ENCODE data around the gene CAMTA1.

CAMTA1 gene

GRCh38 chr1:6961905-6962477 lies 176.7 kb downstream of the CAMTA1 start:
- no peak for DNase-seq

DNA sequence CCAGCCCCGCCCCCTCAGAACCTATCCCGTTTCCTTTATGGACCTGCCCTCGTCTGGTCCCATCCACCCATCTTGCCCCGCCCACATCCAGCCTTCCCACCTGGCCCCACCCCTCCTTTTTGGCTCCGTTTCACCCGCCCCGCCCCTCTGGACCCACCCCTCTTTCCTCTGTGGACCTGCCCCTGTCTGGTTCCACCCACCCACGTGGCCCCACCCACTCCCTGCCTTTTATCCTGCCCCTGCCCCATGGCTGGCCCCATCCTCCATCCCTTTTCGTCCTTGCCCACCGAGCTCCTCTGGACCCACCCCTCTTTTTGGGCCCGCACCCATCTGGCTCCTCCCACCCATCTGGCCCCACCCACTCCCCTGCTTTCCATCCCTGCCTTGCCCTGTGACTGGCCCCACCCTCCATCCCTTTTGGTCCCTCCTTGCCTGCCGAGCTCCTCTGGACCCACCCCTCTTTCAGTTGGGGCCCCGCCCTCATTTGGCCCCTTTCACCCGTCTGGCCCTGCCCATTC lies 177.3 kb downstream of the CAMTA1 start:
- peak; percentile 100 for DNase-seq

DNA sequence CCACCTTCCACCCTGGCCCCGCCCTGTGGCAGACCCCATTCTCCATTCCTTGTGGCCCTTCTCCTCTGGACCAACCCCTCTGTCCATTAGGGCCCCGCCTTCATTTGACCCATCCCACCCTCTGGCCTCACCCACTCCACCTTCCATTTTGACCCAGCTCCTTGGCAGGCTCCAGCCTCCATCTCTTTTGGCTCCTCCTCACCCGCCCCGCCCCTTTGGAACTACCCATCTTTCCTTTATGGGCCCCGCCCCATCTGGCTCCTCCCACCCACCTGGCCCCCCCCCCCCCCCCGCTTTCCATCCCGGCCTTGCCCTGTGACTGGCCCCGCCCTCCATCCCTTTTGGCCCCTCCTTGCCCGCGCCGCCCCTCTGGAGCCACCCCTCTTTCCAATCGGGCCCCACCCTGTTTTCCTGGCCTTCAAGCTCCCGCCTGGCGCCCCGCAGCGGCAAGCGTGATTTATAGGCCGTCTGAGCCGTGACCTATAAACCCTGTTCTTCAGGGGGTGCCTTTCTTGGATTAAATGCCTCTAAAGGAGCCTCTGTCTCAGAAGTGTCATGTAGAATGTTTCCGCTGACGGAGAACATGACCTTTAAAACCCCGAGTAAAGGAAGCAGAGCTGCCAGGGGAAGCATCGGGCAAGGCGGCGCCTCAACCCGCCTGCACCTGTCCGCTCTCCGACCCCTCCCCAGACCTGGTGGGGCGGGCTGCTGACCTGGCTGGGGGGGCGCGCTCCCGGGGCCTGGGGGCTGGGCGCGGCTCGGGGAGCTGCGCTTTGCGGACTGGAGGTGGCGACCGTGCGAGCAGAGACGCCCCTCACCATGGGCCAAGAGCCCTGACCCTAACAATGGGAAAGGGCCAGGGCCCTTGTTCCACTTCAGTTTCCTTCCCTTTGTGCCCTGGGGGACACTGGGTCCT lies 178.0 kb downstream of the CAMTA1 start:
- peak; percentile 100 for DNase-seq

DNA sequence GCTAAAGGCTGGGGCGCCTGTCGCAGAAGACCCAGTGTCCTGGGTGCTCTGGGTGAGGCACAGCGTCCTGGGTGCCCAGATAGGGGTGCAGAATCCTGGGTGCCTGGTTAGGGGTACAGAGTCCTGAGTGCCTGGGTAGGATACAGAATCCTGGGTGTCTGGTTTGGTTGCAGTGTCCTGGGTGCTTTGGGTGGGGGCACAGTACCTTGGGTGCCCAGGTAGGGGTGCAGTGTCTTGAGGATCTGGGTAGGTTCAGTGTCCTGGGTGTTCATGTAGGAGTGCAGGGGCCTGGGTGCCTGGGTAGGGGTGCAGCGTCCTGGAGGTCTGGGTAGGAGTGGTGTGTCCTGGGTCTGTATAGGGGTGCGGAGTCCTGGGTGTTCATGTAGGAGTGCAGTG lies 178.7 kb downstream of the CAMTA1 start:
- peak; percentile 35 for DNase-seq

DNA sequence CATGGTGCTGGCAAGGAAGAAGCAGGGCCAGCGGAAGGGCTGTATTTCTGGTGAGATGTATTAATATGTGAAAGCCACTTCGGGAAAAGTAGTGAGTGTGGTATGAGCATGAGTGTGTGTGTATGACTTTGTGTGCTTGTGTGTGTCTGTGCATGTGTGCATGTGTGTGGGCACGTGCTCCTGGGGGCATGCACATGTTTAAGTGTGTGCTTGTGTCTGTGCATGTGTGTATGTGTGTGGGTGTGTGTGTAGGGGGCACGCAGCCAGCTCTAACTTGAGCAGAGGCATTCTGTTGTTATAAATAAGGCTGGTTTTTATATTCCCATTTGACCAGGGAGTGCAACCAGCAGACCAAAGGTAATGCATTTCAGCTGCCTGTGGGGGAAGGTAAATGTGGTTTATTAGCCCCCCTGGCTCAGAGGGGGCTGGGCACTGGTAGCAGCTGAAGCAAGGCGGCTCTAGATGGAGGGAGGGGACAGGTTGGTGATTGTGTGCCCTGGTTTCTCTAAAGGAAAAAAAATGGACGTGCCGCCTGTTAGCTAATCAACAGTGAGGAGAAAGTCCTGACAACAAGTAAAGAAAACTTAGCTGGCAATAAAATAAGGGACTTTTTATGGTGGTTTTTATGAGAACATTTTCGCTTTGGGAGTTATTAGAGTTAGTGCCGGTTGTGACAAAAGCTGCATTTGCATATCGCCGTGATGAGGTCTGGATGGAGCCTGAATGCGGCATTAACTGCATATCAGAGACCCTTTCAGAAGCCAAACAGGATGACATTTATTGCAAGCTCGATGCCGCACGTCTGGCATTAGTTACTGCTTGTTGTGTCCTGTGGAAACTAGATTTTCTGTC lies 180.1 kb downstream of the CAMTA1 start:
- DNase-seq: peak; percentile 24

DNA sequence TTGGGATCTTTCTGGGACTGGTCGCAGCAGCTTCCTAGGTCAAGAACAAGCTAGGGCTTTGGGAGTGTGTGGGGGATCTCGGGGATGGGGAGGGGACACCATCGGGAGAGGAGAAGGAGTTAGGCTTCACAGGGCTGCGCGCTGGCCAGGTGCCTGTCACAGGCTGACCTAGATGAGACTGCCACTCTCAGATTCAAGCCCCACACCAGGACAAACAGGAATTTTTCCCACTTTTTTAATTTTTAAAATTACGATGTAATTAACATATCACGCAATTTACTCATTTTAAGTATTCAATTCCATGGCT lies 180.6 kb downstream of the CAMTA1 start:
- DNase-seq: no peak

- DNase-seq: no peak
Observed at GRCh38 chr1:6966326-6966725, 181.1 kb downstream of the CAMTA1 start.

DNA sequence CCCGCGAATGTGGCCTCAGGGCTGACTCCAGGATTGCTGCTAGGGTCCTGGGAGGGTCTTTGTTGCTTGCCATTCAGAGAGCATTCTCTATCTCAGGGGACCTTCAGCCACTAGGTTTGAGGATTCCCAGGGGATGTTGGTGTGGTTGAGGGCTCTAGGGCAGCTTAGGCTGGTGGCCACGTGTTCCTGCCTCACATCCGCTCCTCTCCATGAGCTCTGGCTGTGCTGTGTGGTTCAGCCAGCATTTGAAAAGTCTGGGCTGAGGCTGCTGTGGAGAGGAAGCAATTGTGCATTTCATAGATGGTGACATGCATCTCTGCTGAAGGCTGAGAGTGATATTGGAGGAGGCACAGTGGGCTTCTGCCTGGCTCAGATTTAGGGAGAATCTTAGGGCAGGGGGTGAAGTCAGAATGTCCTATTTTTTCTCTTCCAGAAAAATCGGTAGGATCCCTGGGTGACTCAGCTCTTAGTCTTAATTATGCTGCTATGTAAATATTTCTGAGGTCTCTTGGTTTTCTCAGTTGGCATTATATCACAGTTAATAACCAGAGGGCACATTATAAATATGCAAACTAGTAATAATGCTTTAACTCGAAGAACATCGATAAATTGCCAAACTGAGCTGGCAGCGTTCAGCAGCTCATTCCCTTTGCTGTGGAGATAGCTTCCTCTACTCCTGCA lies 182.3 kb downstream of the CAMTA1 start:
- DNase-seq: peak; percentile 15

- no peak for DNase-seq
Observed at GRCh38 chr1:6969106-6969505, 183.9 kb downstream of the CAMTA1 start.

DNA sequence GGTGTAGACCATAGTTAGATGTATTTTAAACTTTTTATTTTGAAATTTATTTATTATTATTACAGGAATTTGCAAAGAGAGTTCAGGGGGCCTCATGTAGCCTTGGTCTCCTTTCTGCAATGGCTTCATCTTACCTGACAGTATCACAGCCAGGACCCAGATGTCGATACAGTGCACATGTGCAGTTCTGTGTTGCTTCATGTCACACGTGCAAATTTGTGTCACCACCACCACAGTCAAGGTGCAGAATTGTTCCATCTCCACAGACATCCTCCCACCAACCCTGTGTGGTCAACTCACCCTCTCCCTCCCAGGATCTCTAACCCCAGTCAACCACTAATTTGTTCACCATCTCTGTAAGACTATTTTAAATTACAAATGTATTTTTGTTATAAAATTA lies 184.5 kb downstream of the CAMTA1 start:
- no peak for DNase-seq

DNA sequence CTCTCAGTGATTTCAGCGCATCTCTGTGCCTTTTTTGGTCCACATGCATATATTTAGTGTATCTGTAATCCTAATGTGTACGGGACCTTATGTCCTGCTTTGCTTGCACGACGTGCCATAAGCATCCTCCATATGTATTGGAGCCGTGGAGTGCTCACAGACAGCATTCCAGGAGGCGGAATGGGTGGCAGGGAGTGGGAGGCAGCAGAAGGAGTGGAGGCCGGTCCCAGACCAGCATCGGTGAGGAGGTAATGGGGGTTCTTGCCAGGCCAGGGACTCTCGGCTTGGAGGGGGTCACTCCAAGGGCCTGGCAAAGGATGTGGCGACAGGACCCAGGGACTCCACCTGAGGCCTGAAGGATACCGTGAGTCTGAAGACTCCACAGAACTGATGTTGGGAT lies 185.0 kb downstream of the CAMTA1 start:
- no peak for DNase-seq

DNA sequence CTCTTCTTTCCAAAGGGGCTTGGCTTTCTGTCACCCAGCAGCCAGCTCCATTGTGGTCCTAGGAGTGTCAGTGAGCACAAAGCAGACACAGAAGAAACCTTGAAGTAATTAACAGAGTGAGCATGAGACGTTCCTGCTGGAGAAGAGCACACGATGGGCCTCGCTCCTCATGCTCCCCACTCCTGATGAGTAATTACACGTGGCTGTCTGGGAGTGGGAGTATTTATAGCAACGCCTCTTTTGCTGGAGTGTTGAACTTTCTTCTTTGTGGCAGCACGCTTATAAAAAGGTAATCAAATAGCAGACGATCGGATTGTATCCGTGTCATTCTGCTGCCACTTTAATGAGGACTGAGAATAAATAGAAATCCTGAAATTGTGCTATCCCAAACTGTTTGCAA lies 185.8 kb downstream of the CAMTA1 start:
- DNase-seq: no peak

DNA sequence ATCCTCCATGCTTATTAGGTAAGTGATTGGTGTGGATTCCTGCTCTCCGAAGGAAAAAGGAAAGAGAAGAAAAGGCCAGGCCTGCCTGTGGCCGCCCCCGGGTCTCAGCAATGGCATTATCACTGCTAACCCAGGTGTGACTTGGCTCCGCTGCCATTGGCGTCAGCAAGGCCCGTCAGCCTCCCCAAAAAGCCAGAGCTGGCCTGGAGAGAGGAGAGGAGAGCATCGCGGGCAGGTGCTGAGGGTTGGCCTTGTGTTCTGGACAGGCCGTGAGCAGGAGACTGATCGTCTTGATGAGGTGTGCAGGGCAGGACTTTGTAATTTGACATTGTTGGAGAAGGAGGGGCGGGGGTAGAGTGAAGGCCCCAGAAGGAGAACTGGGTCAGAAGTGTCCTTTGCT lies 186.4 kb downstream of the CAMTA1 start:
- DNase-seq: no peak

DNA sequence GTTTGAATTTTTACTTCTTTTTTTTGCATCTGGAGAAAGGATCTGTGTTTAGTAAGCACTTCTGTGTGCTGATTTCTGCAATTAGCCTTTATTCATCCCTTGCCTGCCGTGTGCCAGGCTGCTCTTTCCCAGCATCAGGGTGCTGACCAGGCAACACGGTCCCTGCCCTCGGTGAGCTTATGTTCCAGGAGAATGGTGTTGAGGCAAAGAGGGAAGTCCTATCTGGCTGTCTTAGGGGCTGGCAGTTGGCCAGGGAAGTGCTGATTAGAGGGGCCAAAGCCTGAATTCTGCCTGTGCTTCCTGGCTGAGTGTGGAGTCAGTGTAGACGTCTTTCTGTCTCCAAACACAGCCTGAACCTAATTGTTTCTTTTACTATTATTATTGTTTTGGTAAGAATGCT lies 187.1 kb downstream of the CAMTA1 start:
- peak; percentile 7 for DNase-seq

DNA sequence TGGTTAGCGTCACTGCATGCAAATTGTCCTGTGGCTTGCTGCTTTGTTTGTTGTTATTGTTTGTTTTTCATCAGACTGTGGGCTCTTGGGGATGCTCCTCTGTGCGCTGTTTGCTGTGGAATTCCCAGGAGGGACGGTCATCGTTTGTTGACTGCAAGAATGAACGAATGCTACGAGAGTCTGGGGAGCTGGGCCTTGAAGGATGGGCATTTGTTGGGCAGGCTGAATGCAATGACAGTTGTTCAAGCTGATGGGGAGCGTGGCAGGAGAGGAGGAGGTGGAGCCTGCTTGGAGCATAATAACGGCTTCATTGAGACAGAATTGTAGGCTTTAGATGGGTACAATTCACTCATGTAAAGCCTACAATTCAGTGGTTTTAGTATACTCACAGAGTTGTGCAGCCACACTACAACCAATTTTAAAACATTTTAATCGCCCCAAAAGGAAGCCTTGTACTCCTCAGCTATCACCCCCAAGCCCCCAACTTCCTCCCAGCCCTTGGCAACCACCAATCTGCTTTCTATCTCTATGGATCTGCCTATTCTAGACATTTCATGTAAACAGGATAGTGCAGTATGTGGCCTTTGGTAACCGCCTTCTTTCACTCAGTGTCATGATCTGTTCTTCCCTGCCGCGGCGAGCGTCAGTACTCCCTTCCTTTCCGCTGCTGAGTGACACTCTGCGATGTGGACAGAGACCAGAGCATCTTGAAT lies 190.2 kb downstream of the CAMTA1 start:
- DNase-seq: no peak

GRCh38 chr1:6976044-6976375 lies 190.8 kb downstream of the CAMTA1 start:
- no peak for DNase-seq

DNA sequence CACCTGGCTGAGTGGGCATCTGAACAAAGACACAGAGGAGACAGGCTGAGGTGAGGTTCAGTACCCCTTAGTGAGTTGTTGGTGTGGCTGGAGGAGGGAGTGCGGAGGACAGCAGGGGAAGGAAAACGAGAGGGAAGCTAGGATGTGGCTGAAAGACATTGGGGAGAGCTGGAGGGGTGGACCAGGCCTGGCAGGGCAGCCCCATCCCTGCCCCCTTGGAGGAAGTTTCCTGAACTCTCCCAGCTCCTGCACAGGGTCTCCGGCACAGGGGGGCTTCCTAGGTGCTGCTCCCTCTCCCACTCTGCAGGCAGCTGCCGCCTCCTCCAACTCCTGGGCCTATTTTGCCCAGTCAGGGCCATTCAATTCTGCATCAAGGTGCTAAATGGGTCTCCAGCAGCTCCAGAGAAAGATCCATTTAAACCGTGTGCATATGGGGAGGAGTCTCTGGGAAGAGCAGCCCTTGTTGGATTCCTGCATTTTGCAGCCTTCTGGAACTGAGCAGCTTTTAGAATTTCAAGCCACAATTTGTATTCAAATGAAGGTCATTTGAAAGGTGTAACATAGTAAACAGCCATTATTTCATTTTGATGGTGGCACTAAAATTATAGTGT lies 193.9 kb downstream of the CAMTA1 start:
- DNase-seq: no peak

DNA sequence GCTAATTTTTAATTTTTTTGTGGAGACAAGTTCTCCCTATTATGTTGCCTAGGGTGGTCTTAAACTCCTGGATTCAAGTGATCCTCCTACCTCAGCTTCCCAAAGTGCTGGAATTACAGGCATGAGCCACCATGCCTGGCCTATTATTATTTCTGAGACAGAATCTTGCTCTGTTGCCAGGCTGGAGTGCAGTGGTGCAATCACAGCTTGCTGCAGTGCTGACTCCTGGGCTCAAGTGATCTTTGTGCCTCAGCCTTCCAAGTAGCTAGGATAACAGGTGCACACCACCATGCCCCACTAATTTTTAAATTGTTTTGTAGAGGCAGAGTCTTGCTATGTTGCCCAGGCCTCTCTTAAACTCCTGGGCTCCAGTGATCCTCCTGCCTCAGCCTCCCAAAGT lies 196.3 kb downstream of the CAMTA1 start:
- no peak for DNase-seq

DNA sequence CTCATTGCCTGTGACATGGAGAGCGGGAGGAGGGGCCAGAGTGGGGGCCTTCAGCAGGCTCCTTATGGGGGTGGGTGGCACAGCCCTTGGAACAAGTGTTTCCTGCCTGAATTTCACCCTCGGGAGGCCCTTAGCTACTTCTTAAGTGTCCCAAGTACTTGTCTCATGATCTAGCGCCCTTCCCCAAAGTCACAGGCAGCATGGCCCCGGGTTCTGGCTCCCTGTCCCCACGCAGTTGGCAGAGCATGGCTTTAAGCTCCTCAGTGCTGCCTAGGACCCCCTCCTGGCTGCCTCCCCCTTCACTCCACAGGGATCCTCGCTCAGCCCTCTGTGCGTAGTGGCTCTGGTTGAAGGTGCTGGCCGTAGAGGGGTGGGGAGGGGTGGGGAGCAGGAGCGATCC lies 197.2 kb downstream of the CAMTA1 start:
- no peak for DNase-seq

DNA sequence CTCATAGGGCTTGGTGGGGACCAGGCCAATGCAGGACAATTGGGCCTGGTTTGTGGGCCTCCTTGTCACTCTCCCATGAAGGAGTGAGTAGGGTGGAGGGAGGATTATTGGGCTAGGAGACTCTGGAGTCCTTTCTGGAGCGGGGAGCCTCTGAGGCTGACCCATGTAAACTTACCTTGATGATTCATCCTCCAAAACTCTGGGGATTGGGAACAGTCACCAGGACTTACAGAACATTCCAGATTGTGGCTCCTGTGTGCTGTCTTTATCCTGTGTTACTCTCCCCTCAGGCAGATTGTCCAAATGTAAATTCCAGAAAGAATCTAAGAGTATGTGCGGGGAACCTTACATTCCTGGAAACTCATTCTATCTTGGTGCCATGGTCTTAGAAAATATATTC lies 197.6 kb downstream of the CAMTA1 start:
- DNase-seq: no peak

GRCh38 chr1:6984536-6984935 lies 199.3 kb downstream of the CAMTA1 start:
- DNase-seq: no peak

GRCh38 chr1:6984986-6985385 lies 199.7 kb downstream of the CAMTA1 start:
- DNase-seq: no peak

Measured in NCI-H82 (cell line).